IMR-90 (cell line): ENCODE data around the gene C2CD4D. TPM values are rescaled to one million over a fixed set of nuclear protein-coding genes. Genes with fewer than 3 reads are reported as not detected.

Experiments
- ATAC-seq: fragments of 200-7000 bp; cut with Tn5 transposase; 2 replicates; pipeline ENCODE4 v1.9.1; 2020; ENCODE audit warnings: low read depth, mild to moderate bottlenecking, moderate library complexity
- BruUV-seq: library from RNA; stranded (reverse); fragments of 400-500 nt; replicated peaks from 2 replicates; lab custom pipeline; 2021; lab: Mats Ljungman, UMichigan
- CTCF ChIA-PET: fragments of 300-600 bp; formaldehyde crosslinking; extraction: SDS; loops from one replicate; lab custom pipeline; 2021; ENCODE audit warnings: antibody characterized with exemption; lab: Yijun Ruan, JAX
- POLR2A ChIA-PET: fragments of 300-600 bp; sonication (Branson Sonifier 250); formaldehyde crosslinking; loops from one replicate; lab custom pipeline; 2022; ENCODE audit warnings: antibody characterized with exemption; ENCODE audit not compliant: unreplicated experiment; lab: Charles Lee
- DNase-seq: peaks from one replicate; pipeline ENCODE4 v3.0.0; 2013
- H2AFZ ChIP-seq: replicated peaks from 2 replicates; pipeline ENCODE3; 2013; ENCODE audit warnings: low read length, mild to moderate bottlenecking; ENCODE audit not compliant: poor library complexity
- H2AK5ac ChIP-seq: 2 replicates; pipeline ENCODE4 v1.6.1; 2013; ENCODE audit warnings: low read depth, low read length, inconsistent platforms
- H2AK9ac ChIP-seq: replicated peaks from 2 replicates; pipeline ENCODE3; 2013; ENCODE audit warnings: mild to moderate bottlenecking, low read depth, low read length, moderate library complexity; ENCODE audit not compliant: poor library complexity
- H2BK120ac ChIP-seq: 2 replicates; pipeline ENCODE4 v1.6.1; 2013; ENCODE audit warnings: low read depth, low read length, inconsistent platforms
- H2BK15ac ChIP-seq: 3 replicates; pipeline ENCODE4 v1.6.1; 2013; ENCODE audit warnings: low read depth, low read length, inconsistent platforms
- H2BK20ac ChIP-seq: 2 replicates; pipeline ENCODE4 v1.6.1; 2013; ENCODE audit warnings: low read depth, mild to moderate bottlenecking, inconsistent platforms, low read length, moderate library complexity
- H2BK5ac ChIP-seq: 2 replicates; pipeline ENCODE4 v1.6.1; 2013; ENCODE audit warnings: mild to moderate bottlenecking, low read depth, low read length, inconsistent platforms; ENCODE audit not compliant: poor library complexity, severe bottlenecking
- H3K14ac ChIP-seq: replicated peaks from 2 replicates; pipeline ENCODE4 v1.6.1; 2013; ENCODE audit warnings: low read depth, low read length, inconsistent platforms
- H3K18ac ChIP-seq: 2 replicates; pipeline ENCODE4 v1.6.1; 2013; ENCODE audit warnings: low read depth, low read length, control low read depth
- H3K23ac ChIP-seq: 2 replicates; pipeline ENCODE4 v1.6.1; 2013; ENCODE audit warnings: low read depth, low read length, inconsistent platforms
- H3K27ac ChIP-seq: 2 replicates; pipeline ENCODE4 v1.5.1; 2013; ENCODE audit warnings: mild to moderate bottlenecking, control low read depth, low read length; ENCODE audit not compliant: insufficient read depth
- H3K27me3 ChIP-seq: 2 replicates; pipeline ENCODE4 v1.6.1; 2013; ENCODE audit warnings: low read length; ENCODE audit not compliant: control insufficient read depth, insufficient read depth
- H3K36me3 ChIP-seq: 2 replicates; pipeline ENCODE4 v1.6.1; 2013; ENCODE audit warnings: low read length, mixed read lengths; ENCODE audit not compliant: control insufficient read depth, insufficient read depth
- H3K4ac ChIP-seq: 2 replicates; pipeline ENCODE4 v1.6.1; 2013; ENCODE audit warnings: low read depth, low read length, inconsistent platforms
- H3K4me1 ChIP-seq: 2 replicates; pipeline ENCODE4 v1.6.1; 2013; ENCODE audit warnings: low read length, mixed read lengths; ENCODE audit not compliant: control insufficient read depth, insufficient read depth
- H3K4me2 ChIP-seq: 2 replicates; pipeline ENCODE4 v1.6.1; 2013; ENCODE audit warnings: low read depth, mild to moderate bottlenecking, control low read depth, low read length, moderate library complexity
- H3K4me3 ChIP-seq: 2 replicates; pipeline ENCODE4 v1.5.1; 2013; ENCODE audit warnings: low read depth, mild to moderate bottlenecking, control low read depth, low read length, moderate library complexity; ENCODE audit not compliant: insufficient read depth
- H3K56ac ChIP-seq: 2 replicates; pipeline ENCODE4 v1.6.1; 2013; ENCODE audit warnings: low read length, inconsistent platforms; ENCODE audit not compliant: insufficient read depth; ENCODE audit errors: extremely low read depth
- H3K79me1 ChIP-seq, 2 experiments: 2 replicates each; pipeline ENCODE4 v1.6.1; 2013; ENCODE audit warnings: low read length in 2 of 2, inconsistent platforms in 1 of 2, low read depth in 1 of 2
- H3K9ac ChIP-seq: 2 replicates; pipeline ENCODE4 v1.6.1; 2013; ENCODE audit warnings: low read depth, low read length, control low read depth
- H3K9me1 ChIP-seq: 2 replicates; pipeline ENCODE4 v1.6.1; 2013; ENCODE audit warnings: low read length, inconsistent platforms; ENCODE audit not compliant: insufficient read depth
- H3K9me3 ChIP-seq: 2 replicates; pipeline ENCODE4 v1.6.1; 2013; ENCODE audit warnings: low read length; ENCODE audit not compliant: control insufficient read depth, insufficient read depth
- H4K20me1 ChIP-seq: 2 replicates; pipeline ENCODE4 v1.6.1; 2013; ENCODE audit warnings: low read length, inconsistent platforms; ENCODE audit not compliant: insufficient read depth
- H4K5ac ChIP-seq: 2 replicates; pipeline ENCODE4 v1.6.1; 2013; ENCODE audit warnings: mild to moderate bottlenecking, low read depth, low read length, control low read depth
- H4K8ac ChIP-seq, 2 experiments: 2 replicates each; pipeline ENCODE4 v1.6.1; 2013; ENCODE audit warnings: low read depth in 2 of 2, low read length in 2 of 2, control low read depth in 1 of 2, inconsistent platforms in 1 of 2
- H4K91ac ChIP-seq: 2 replicates; pipeline ENCODE4 v1.6.1; 2013; ENCODE audit warnings: low read depth, low read length, inconsistent platforms; ENCODE audit not compliant: insufficient read depth
- BHLHE40 ChIP-seq: fragments of 150-350 bp; IDR thresholded peaks from 2 replicates; pipeline ENCODE4 v1.6.1; 2016; ENCODE audit warnings: mild to moderate bottlenecking, low read depth, low read length
- CHD1 ChIP-seq: IDR thresholded peaks from 2 replicates; pipeline ENCODE4 v1.6.1; 2012; ENCODE audit warnings: low read depth, low read length, improper control_type of control experiment
- FOS ChIP-seq: fragments of 150-350 bp; IDR thresholded peaks from 2 replicates; pipeline ENCODE4 v1.6.1; 2016; ENCODE audit warnings: low read depth, low read length
- MAFK ChIP-seq: IDR thresholded peaks from 2 replicates; pipeline ENCODE4 v1.6.1; 2012; ENCODE audit warnings: low read depth, low read length, improper control_type of control experiment
- MAZ ChIP-seq: IDR thresholded peaks from 2 replicates; pipeline ENCODE4 v1.6.1; 2012; ENCODE audit warnings: low read depth, mild to moderate bottlenecking, low read length, improper control_type of control experiment, moderate library complexity, borderline replicate concordance
- MXI1 ChIP-seq: IDR thresholded peaks from 2 replicates; pipeline ENCODE4 v1.6.1; 2012; ENCODE audit warnings: low read depth, mild to moderate bottlenecking, low read length, moderate library complexity, borderline replicate concordance
- POLR2A ChIP-seq: IDR thresholded peaks from 2 replicates; pipeline ENCODE4 v1.6.1; 2012; ENCODE audit warnings: mild to moderate bottlenecking, low read depth, low read length
- RAD21 ChIP-seq: IDR thresholded peaks from 2 replicates; pipeline ENCODE4 v1.6.1; 2012; ENCODE audit warnings: low read length, improper control_type of control experiment
- RCOR1 ChIP-seq: IDR thresholded peaks from 2 replicates; pipeline ENCODE4 v1.6.1; 2012; ENCODE audit warnings: mild to moderate bottlenecking, low read length, improper control_type of control experiment; ENCODE audit not compliant: insufficient replicate concordance
- RFX5 ChIP-seq: IDR thresholded peaks from 2 replicates; pipeline ENCODE4 v1.8.0; 2012; ENCODE audit warnings: low read depth, mild to moderate bottlenecking, low read length, moderate library complexity
- SMC3 ChIP-seq: fragments of 150-350 bp; IDR thresholded peaks from 2 replicates; pipeline ENCODE4 v1.6.1; 2016; ENCODE audit warnings: low read depth, mild to moderate bottlenecking, antibody characterized with exemption, low read length, moderate library complexity
- WGBS, 2 experiments: methylation state at CpG; one replicate each; pipeline versions ENCODE4 v1.1.5 to v1.1.7; 2013; ENCODE audit warnings: missing lambda C conversion rate in 2 of 2; ENCODE audit not compliant: insufficient read length in 1 of 2; ENCODE audit errors: extremely low coverage in 2 of 2; 5-methylcytosine and 5-hydroxymethylcytosine counted together
- dilution Hi-C: fragments of 300-500 bp; cut with HindIII; formaldehyde crosslinking; loops from one replicate; pipeline ENCODE4 v1.14.3; 2018; ENCODE audit warnings: low sequenced_read_pairs; ENCODE audit not compliant: unreplicated experiment
- in situ Hi-C: fragments of 300-500 bp; cut with MboI; formaldehyde crosslinking; loops from 3 replicates; pipeline ENCODE4 v1.14.3; 2019; ENCODE audit warnings: low sequenced_read_pairs, inconsistent platforms, mixed read lengths
- intact Hi-C: fragments of 100-400 bp; cut with micrococcal nuclease; formaldehyde crosslinking; loops from 2 replicates; pipeline ENCODE4 v1.10.0; 2022
- polyA plus RNA-seq, 3 experiments: library from polyadenylated mRNA; depleted of rRNA; stranded (reverse); fragments of >200 nt; gene quantifications; 2 replicates each; pipeline ENCODE4 v1.2.3, GENCODE V29; 2012; ENCODE audit warnings: low replicate concordance in 1 of 3
- total RNA-seq: library from RNA; depleted of rRNA; stranded (reverse); fragments of >200 nt; gene quantifications from 2 replicates; pipeline ENCODE4 v1.2.3, GENCODE V29; 2012
- TF ChIP-seq, protein P1 (sequence below): conservative IDR thresholded peaks from 2 replicates; pipeline ENCODE4 v1.5.1; 2012; ENCODE audit warnings: mild to moderate bottlenecking, low read depth, low read length, improper control_type of control experiment
- TF ChIP-seq, protein P2 (sequence below): fragments of 150-350 bp; IDR thresholded peaks from 2 replicates; pipeline ENCODE4 v1.6.1; 2017; ENCODE audit warnings: mild to moderate bottlenecking, antibody characterized with exemption, low read length, low read depth
- TF ChIP-seq, protein P3 (sequence below): fragments of 150-350 bp; IDR thresholded peaks from 2 replicates; pipeline ENCODE4 v1.6.1; 2016; ENCODE audit warnings: low read depth, mild to moderate bottlenecking, low read length, moderate library complexity, borderline replicate concordance

Gene C2CD4D
- total and polyA plus RNA-seq, 2 of the 4 experiments (the other 2 are of a cell fraction): not detected

DNA sequence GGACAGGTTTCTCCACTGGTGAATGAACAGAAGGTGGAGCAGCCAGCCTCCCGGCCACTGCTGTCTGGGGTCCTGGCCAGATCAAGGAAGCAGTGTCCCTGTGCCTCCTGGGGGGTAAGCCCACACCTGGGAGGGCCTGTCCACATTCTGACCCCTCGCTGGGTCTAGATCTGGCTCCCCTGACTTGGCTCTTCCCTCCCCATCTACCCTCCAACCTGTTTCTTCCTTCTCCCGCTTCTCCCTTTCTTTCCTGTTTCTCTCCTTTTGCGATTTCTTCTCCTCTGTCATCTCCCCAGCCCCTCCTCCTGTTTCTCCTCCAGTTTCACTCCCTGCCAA, 8.4 kb downstream of the C2CD4D start:
- no TSS peak for BruUV-seq
- WGBS, 2 experiments: 60% methylated on average over 1 of the region's 4 CpGs; no CpG with 5 or more reads in 1 of the 2 experiments
- peaks cover 50% of the 10 kb centered on the region for H3K27me3 ChIP-seq
- H2BK15ac ChIP-seq: no peak overlapping the region
- no peak overlapping the region for H2BK120ac ChIP-seq
- no peak overlapping the region for H2BK5ac ChIP-seq
- H3K9me1 ChIP-seq: no peaks in the 10 kb centered on the region
- H3K18ac ChIP-seq: no peak overlapping the region
- intact Hi-C loops (loop anchor here (10.0 kb wide), 1 partner anchor 286 kb away; the partner anchor contains the start of gene TUFT1), dilution Hi-C loops (no loop called here), in situ Hi-C loops (no loop called here)
- no peak overlapping the region for H3K9ac ChIP-seq
- H3K4ac ChIP-seq: no peak overlapping the region
- H4K5ac ChIP-seq: no peak overlapping the region
- H3K4me1 ChIP-seq: no peaks in the 10 kb centered on the region
- no peak overlapping the region for H2AK9ac ChIP-seq
- no peak overlapping the region for H2AFZ ChIP-seq
- no peak overlapping the region for H3K56ac ChIP-seq
- H4K91ac ChIP-seq: no peak overlapping the region
- H3K79me1 ChIP-seq: no peaks in the 10 kb centered on the region
- no peak overlapping the region for H3K23ac ChIP-seq
- H3K4me2 ChIP-seq: no peak overlapping the region
- H3K27ac ChIP-seq: no peak overlapping the region
- H2AK5ac ChIP-seq: no peak overlapping the region
- no peak overlapping the region for H4K8ac ChIP-seq
- H3K36me3 ChIP-seq: no peaks in the 10 kb centered on the region
- H4K20me1 ChIP-seq: no peaks in the 10 kb centered on the region
- TF ChIP-seq BHLHE40 (no peak), RAD21 (no peak), MXI1 (no peak), SMC3 (no peak), MAFK (no peak), RFX5 (no peak), POLR2A (no peak), MAZ (no peak), RCOR1 (no peak), FOS (no peak), CHD1 (no peak)
- TF ChIP-seq, protein P1, sequence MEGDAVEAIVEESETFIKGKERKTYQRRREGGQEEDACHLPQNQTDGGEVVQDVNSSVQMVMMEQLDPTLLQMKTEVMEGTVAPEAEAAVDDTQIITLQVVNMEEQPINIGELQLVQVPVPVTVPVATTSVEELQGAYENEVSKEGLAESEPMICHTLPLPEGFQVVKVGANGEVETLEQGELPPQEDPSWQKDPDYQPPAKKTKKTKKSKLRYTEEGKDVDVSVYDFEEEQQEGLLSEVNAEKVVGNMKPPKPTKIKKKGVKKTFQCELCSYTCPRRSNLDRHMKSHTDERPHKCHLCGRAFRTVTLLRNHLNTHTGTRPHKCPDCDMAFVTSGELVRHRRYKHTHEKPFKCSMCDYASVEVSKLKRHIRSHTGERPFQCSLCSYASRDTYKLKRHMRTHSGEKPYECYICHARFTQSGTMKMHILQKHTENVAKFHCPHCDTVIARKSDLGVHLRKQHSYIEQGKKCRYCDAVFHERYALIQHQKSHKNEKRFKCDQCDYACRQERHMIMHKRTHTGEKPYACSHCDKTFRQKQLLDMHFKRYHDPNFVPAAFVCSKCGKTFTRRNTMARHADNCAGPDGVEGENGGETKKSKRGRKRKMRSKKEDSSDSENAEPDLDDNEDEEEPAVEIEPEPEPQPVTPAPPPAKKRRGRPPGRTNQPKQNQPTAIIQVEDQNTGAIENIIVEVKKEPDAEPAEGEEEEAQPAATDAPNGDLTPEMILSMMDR: no peak
- TF ChIP-seq, protein P2, sequence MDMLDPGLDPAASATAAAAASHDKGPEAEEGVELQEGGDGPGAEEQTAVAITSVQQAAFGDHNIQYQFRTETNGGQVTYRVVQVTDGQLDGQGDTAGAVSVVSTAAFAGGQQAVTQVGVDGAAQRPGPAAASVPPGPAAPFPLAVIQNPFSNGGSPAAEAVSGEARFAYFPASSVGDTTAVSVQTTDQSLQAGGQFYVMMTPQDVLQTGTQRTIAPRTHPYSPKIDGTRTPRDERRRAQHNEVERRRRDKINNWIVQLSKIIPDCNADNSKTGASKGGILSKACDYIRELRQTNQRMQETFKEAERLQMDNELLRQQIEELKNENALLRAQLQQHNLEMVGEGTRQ: no peak
- TF ChIP-seq, protein P3, sequence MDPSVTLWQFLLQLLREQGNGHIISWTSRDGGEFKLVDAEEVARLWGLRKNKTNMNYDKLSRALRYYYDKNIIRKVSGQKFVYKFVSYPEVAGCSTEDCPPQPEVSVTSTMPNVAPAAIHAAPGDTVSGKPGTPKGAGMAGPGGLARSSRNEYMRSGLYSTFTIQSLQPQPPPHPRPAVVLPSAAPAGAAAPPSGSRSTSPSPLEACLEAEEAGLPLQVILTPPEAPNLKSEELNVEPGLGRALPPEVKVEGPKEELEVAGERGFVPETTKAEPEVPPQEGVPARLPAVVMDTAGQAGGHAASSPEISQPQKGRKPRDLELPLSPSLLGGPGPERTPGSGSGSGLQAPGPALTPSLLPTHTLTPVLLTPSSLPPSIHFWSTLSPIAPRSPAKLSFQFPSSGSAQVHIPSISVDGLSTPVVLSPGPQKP: no peak
- H2BK20ac ChIP-seq: no peak overlapping the region
- no peaks in the 10 kb centered on the region for H3K9me3 ChIP-seq
- no peak overlapping the region for H3K4me3 ChIP-seq
- POLR2A ChIA-PET: no interaction called here
- ATAC-seq: no peak
- H3K14ac ChIP-seq: no peak overlapping the region
- CTCF ChIA-PET: no interaction called here
- no peak for DNase-seq
